MM.1S (cell line): ENCODE data around the gene ACSF3.

Experiments used
- DNase-seq: peaks from one replicate; pipeline ENCODE4 v3.0.0-alpha.2; 2015
- H2AFZ ChIP-seq: fragments of 300-600 bp; sonication (generic); 2 replicates; pipeline ENCODE4 v1.6.0; 2016; ENCODE audit warnings: antibody characterized with exemption, low read length
- H3F3A ChIP-seq: fragments of 300-600 bp; sonication (generic); 2 replicates; pipeline ENCODE4 v1.6.1; 2016; ENCODE audit warnings: mild to moderate bottlenecking, antibody characterized with exemption, low read length, moderate library complexity, mixed read lengths; ENCODE audit not compliant: insufficient read depth
- H3K27ac ChIP-seq: fragments of 300-600 bp; sonication (generic); 2 replicates; pipeline ENCODE4 v1.5.1; 2016; ENCODE audit warnings: mild to moderate bottlenecking, low read length
- H3K27me3 ChIP-seq: fragments of 300-600 bp; sonication (generic); replicated peaks from 2 replicates; pipeline ENCODE4 v1.6.0; 2016; ENCODE audit warnings: low read length; ENCODE audit not compliant: insufficient read depth
- H3K36me3 ChIP-seq: fragments of 300-600 bp; sonication (generic); replicated peaks from 2 replicates; pipeline ENCODE4 v1.6.1; 2016; ENCODE audit warnings: mild to moderate bottlenecking, low read length, mixed read lengths; ENCODE audit not compliant: insufficient read depth
- H3K4me1 ChIP-seq: fragments of 300-600 bp; sonication (generic); 2 replicates; pipeline ENCODE4 v1.6.1; 2016; ENCODE audit warnings: low read length, mixed read lengths
- H3K4me2 ChIP-seq: fragments of 300-600 bp; sonication (generic); 2 replicates; pipeline ENCODE4 v1.6.0; 2016; ENCODE audit warnings: low read depth, low read length
- H3K4me3 ChIP-seq: fragments of 300-600 bp; sonication (generic); 2 replicates; pipeline ENCODE4 v1.5.1; 2016; ENCODE audit warnings: low read length, mixed read lengths
- H3K79me2 ChIP-seq: fragments of 300-600 bp; sonication (generic); 2 replicates; pipeline ENCODE4 v1.6.1; 2016; ENCODE audit warnings: mixed run types, low read length, mixed read lengths
- H3K9ac ChIP-seq: fragments of 300-600 bp; sonication (generic); 2 replicates; pipeline ENCODE4 v1.6.1; 2016; ENCODE audit warnings: low read length, mixed read lengths
- H3K9me2 ChIP-seq: fragments of 300-600 bp; sonication (generic); replicated peaks from 2 replicates; pipeline ENCODE4 v1.6.1; 2016; ENCODE audit warnings: mild to moderate bottlenecking, low read length, mixed read lengths; ENCODE audit not compliant: insufficient read depth
- H3K9me3 ChIP-seq: fragments of 300-600 bp; sonication (generic); replicated peaks from 2 replicates; pipeline ENCODE4 v1.6.1; 2016; ENCODE audit warnings: mild to moderate bottlenecking, low read length, mixed read lengths; ENCODE audit not compliant: insufficient read depth
- H4K20me1 ChIP-seq: fragments of 300-600 bp; sonication (generic); 2 replicates; pipeline ENCODE4 v1.6.1; 2016; ENCODE audit warnings: mild to moderate bottlenecking, low read length, moderate library complexity, mixed read lengths; ENCODE audit not compliant: insufficient read depth
- EZH2 ChIP-seq: fragments of 300-600 bp; sonication (generic); optimal IDR thresholded peaks from 2 replicates; pipeline ENCODE3; 2017; ENCODE audit warnings: low read depth, mild to moderate bottlenecking, antibody characterized with exemption, low read length, mixed read lengths
- EZH2phosphoT487 ChIP-seq: fragments of 300-600 bp; sonication (generic); IDR thresholded peaks from 2 replicates; pipeline ENCODE4 v1.6.1; 2018; ENCODE audit warnings: antibody characterized with exemption, low read length
- TF ChIP-seq, protein P1 (sequence below): fragments of 300-600 bp; sonication (generic); IDR thresholded peaks from 2 replicates; pipeline ENCODE4 v1.5.1; 2016; ENCODE audit warnings: antibody characterized with exemption, low read length, mixed read lengths

Gene ACSF3

DNA sequence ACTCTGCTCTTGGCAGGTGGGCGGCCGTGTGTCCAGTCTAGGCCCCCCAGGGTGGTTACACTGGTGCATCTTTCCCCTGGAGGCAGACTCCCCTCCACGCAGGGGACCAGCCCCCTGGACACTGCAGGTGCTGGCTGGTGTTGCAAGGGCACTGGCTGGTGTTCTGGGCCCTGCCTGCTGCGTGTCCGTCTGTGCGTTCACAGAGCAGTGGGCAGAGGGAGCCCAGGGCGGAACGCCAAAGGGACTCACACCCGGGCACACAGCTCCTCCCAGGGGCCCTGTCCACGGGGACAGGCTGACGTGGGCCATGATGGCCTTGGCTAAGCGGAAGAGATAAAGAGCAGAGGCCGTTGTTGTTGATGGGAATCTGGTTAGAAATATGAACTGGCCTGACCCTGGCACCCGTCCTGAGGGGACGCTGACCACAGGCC is 27.3 kb downstream of the ACSF3 start:
- Histone ChIP-seq H3K36me3 (no peaks in the 10 kb centered on the region), H3K27me3 (no peaks in the 10 kb centered on the region), H3K4me3 (no peak overlapping the region), H3K9me2 (no peaks in the 10 kb centered on the region), H2AFZ (no peak overlapping the region), H4K20me1 (no peaks in the 10 kb centered on the region), H3K9ac (no peak overlapping the region), H3K9me3 (no peaks in the 10 kb centered on the region), H3K4me1 (peaks cover 36% of the 10 kb centered on the region), H3K27ac (peak overlapping the region; percentile 99; the same call in 1 of the 2 replicates), H3F3A (peaks cover 22% of the 10 kb centered on the region), H3K4me2 (no peak overlapping the region), H3K79me2 (peaks cover 7% of the 10 kb centered on the region)
- TF ChIP-seq EZH2 (no peak), EZH2phosphoT487 (no peak)
- TF ChIP-seq, protein P1, sequence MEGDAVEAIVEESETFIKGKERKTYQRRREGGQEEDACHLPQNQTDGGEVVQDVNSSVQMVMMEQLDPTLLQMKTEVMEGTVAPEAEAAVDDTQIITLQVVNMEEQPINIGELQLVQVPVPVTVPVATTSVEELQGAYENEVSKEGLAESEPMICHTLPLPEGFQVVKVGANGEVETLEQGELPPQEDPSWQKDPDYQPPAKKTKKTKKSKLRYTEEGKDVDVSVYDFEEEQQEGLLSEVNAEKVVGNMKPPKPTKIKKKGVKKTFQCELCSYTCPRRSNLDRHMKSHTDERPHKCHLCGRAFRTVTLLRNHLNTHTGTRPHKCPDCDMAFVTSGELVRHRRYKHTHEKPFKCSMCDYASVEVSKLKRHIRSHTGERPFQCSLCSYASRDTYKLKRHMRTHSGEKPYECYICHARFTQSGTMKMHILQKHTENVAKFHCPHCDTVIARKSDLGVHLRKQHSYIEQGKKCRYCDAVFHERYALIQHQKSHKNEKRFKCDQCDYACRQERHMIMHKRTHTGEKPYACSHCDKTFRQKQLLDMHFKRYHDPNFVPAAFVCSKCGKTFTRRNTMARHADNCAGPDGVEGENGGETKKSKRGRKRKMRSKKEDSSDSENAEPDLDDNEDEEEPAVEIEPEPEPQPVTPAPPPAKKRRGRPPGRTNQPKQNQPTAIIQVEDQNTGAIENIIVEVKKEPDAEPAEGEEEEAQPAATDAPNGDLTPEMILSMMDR: no peak
- DNase-seq: no peak

- H3K4me3 ChIP-seq: no peak overlapping the region
- peaks cover 31% of the 10 kb centered on the region for H3K4me1 ChIP-seq
- H3K9me3 ChIP-seq: no peaks in the 10 kb centered on the region
- H3F3A ChIP-seq: peaks cover 22% of the 10 kb centered on the region
- no peaks in the 10 kb centered on the region for H3K36me3 ChIP-seq
- H3K4me2 ChIP-seq: peak overlapping the region; percentile 55
- no peaks in the 10 kb centered on the region; the same call in 1 of the 2 replicates for H3K79me2 ChIP-seq
- no peak for DNase-seq
- no peaks in the 10 kb centered on the region for H3K9me2 ChIP-seq
- no peak overlapping the region for H2AFZ ChIP-seq
- TF ChIP-seq EZH2phosphoT487: no peak
- TF ChIP-seq, protein P1: no peak
- TF ChIP-seq EZH2: no peak
- H3K27me3 ChIP-seq: no peaks in the 10 kb centered on the region
- peak overlapping the region; percentile 51; the same call in 1 of the 2 replicates for H3K9ac ChIP-seq
- no peaks in the 10 kb centered on the region for H4K20me1 ChIP-seq
- H3K27ac ChIP-seq: peak overlapping the region; percentile 99
Measured at GRCh38 chr16:89121691-89122321, 28.2 kb downstream of the ACSF3 start.

GRCh38 chr16:89122322-89122851 is 28.7 kb downstream of the ACSF3 start:
- Histone ChIP-seq H3K4me2 (peak overlapping the region; percentile 71), H3K4me3 (peak overlapping the region; percentile 39; the same call in 1 of the 2 replicates), H3K36me3 (no peaks in the 10 kb centered on the region), H4K20me1 (no peaks in the 10 kb centered on the region), H3K9me2 (no peaks in the 10 kb centered on the region), H3K79me2 (no peaks in the 10 kb centered on the region; the same call in 1 of the 2 replicates), H3F3A (peaks cover 25% of the 10 kb centered on the region), H3K9me3 (no peaks in the 10 kb centered on the region), H3K27ac (peak overlapping the region; percentile 99), H3K27me3 (no peaks in the 10 kb centered on the region), H3K4me1 (peaks cover 31% of the 10 kb centered on the region), H2AFZ (no peak overlapping the region), H3K9ac (peak overlapping the region; percentile 77; the same call in 1 of the 2 replicates)
- no peak for TF ChIP-seq EZH2phosphoT487
- TF ChIP-seq, protein P1: no peak
- DNase-seq: peak; percentile 90
